ENCODE results near the gene ZNF821.
"Not testable (repeated sequence)": the region's sequence is repeated elsewhere in the genome, so short reads cannot be mapped to it uniquely, and the experiment has no call there.

The ZNF821 gene

GRCh38 chr16:71810155-71810530 lies 73.8 kb downstream of the ZNF821 start:
- DNase-seq (ENCODE audit: low read depth in 2 of 2, low spot score in 1 of 2): not testable (repeated sequence)

All from stimulated activated CD8-positive, alpha-beta memory T cell treated with anti-CD3 and anti-CD28 coated beads, Interleukin-4, amount 100 ng/mL, for 4 hours (primary cell).